ENCODE data around the gene APOB. TPM values are rescaled to one million over a fixed set of nuclear protein-coding genes. Genes with fewer than 3 reads are reported as not detected.
"Not testable (repeated sequence)": the region's sequence is repeated elsewhere in the genome, so short reads cannot be mapped to it uniquely, and the experiment has no call there.

APOB gene
- total RNA-seq, 1 experiment from 2014 or later = 1.5 TPM

DNA sequence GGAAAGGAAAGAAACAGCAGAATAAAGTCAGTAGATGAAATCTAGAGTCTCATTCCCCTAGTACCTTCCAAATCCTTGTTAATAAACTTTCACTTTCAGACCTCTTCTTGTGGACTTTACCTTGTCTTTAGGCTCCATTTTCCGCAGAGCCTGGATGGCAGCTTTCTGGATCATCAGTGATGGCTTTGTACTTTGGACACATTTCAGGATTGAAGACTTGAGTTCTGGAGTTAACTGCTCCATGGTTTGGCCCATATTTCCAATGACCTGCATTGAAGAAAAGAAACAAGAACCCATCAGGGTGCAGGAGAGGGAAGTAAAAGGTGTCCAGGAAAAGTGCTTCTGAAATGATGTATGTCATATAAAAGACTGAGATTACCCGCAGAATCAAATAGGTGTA lies 14.4 kb downstream of the APOB start (continued):
- TF ChIP-seq AR (CRISPR knock-in tag; IDR thresholded peaks at IDR 0.05) (no peak), FOXP1 (CRISPR knock-in tag; IDR thresholded peaks at IDR 0.05; ENCODE audit: borderline replicate concordance) (no peak), IRF1 (CRISPR knock-in tag; IDR thresholded peaks at IDR 0.05) (no peak), CREB1 (CRISPR knock-in tag; IDR thresholded peaks at IDR 0.05) (no peak), ZBTB21 (CRISPR knock-in tag; IDR thresholded peaks at IDR 0.05; ENCODE audit: borderline replicate concordance) (no peak)
- TF ChIP-seq, protein P1, sequence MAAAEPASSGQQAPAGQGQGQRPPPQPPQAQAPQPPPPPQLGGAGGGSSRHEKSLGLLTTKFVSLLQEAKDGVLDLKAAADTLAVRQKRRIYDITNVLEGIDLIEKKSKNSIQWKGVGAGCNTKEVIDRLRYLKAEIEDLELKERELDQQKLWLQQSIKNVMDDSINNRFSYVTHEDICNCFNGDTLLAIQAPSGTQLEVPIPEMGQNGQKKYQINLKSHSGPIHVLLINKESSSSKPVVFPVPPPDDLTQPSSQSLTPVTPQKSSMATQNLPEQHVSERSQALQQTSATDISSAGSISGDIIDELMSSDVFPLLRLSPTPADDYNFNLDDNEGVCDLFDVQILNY (CRISPR knock-in tag; IDR thresholded peaks at IDR 0.05) = no peak
- TF ChIP-seq, protein P2, sequence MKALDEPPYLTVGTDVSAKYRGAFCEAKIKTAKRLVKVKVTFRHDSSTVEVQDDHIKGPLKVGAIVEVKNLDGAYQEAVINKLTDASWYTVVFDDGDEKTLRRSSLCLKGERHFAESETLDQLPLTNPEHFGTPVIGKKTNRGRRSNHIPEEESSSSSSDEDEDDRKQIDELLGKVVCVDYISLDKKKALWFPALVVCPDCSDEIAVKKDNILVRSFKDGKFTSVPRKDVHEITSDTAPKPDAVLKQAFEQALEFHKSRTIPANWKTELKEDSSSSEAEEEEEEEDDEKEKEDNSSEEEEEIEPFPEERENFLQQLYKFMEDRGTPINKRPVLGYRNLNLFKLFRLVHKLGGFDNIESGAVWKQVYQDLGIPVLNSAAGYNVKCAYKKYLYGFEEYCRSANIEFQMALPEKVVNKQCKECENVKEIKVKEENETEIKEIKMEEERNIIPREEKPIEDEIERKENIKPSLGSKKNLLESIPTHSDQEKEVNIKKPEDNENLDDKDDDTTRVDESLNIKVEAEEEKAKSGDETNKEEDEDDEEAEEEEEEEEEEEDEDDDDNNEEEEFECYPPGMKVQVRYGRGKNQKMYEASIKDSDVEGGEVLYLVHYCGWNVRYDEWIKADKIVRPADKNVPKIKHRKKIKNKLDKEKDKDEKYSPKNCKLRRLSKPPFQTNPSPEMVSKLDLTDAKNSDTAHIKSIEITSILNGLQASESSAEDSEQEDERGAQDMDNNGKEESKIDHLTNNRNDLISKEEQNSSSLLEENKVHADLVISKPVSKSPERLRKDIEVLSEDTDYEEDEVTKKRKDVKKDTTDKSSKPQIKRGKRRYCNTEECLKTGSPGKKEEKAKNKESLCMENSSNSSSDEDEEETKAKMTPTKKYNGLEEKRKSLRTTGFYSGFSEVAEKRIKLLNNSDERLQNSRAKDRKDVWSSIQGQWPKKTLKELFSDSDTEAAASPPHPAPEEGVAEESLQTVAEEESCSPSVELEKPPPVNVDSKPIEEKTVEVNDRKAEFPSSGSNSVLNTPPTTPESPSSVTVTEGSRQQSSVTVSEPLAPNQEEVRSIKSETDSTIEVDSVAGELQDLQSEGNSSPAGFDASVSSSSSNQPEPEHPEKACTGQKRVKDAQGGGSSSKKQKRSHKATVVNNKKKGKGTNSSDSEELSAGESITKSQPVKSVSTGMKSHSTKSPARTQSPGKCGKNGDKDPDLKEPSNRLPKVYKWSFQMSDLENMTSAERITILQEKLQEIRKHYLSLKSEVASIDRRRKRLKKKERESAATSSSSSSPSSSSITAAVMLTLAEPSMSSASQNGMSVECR (CRISPR knock-in tag; IDR thresholded peaks at IDR 0.05; ENCODE audit: borderline replicate concordance) = no peak

- H3K27ac Mint-ChIP-seq; DNase-seq (ENCODE audit: low spot score); POLR2A ChIA-PET; H3K9me3 Mint-ChIP-seq; H3K4me3 Mint-ChIP-seq; CTCF ChIA-PET; ATAC-seq; H3K36me3 Mint-ChIP-seq; H3K27me3 Mint-ChIP-seq (ENCODE audit: low read depth); H3K4me1 Mint-ChIP-seq: not testable (repeated sequence)
Measured at GRCh38 chr2:21028951-21029350, 14.9 kb downstream of the APOB start.

GRCh38 chr2:21028021-21028947 lies 15.6 kb downstream of the APOB start:
- ChIA-PET POLR2A (no interaction called here), CTCF (interaction anchor here (0.6 to 3.4 kb wide), 7 partner anchors 9 to 377 kb away, joined by 3 to 18 read pairs (median 6); no protein-coding TSS in a partner anchor)
- H3K36me3 Mint-ChIP-seq = no peaks in the 10 kb centered on the region
- no peak overlapping the region for H3K4me3 Mint-ChIP-seq
- ATAC-seq = no peak
- no peaks in the 10 kb centered on the region for H3K9me3 Mint-ChIP-seq
- DNase-seq (ENCODE audit: low spot score) = no peak
- no peak overlapping the region for H3K27ac Mint-ChIP-seq
- no peaks in the 10 kb centered on the region for H3K4me1 Mint-ChIP-seq
- no peaks in the 10 kb centered on the region for H3K27me3 Mint-ChIP-seq (ENCODE audit: low read depth)
- TF ChIP-seq FOXJ3 (CRISPR knock-in tag; IDR thresholded peaks at IDR 0.05; ENCODE audit: borderline replicate concordance) = no peak
- TF ChIP-seq, protein P3, sequence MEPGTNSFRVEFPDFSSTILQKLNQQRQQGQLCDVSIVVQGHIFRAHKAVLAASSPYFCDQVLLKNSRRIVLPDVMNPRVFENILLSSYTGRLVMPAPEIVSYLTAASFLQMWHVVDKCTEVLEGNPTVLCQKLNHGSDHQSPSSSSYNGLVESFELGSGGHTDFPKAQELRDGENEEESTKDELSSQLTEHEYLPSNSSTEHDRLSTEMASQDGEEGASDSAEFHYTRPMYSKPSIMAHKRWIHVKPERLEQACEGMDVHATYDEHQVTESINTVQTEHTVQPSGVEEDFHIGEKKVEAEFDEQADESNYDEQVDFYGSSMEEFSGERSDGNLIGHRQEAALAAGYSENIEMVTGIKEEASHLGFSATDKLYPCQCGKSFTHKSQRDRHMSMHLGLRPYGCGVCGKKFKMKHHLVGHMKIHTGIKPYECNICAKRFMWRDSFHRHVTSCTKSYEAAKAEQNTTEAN (CRISPR knock-in tag; IDR thresholded peaks at IDR 0.05) = no peak
- TF ChIP-seq USF2 (CRISPR knock-in tag; IDR thresholded peaks at IDR 0.05) = no peak
- TF ChIP-seq CDX4 (CRISPR knock-in tag; IDR thresholded peaks at IDR 0.05; ENCODE audit: borderline replicate concordance) = no peak
- TF ChIP-seq NR3C1 (CRISPR knock-in tag; conservative IDR thresholded peaks at IDR 0.05; ENCODE audit: low read depth) = no peak
- no peak for TF ChIP-seq GABPB1 (CRISPR knock-in tag; IDR thresholded peaks at IDR 0.05)
- no peak for TF ChIP-seq FOXK1 (CRISPR knock-in tag; IDR thresholded peaks at IDR 0.05)
